LNCaP clone FGC (cell line): ENCODE data around the gene IRGC.

ENCODE experiments used
- DNase-seq: peaks from one replicate; pipeline ENCODE4 v3.0.0-alpha.2; 2011; ENCODE audit warnings: low read depth
- H3K4me3 ChIP-seq: 2 replicates; pipeline ENCODE4 v1.5.1; 2011; ENCODE audit warnings: mild to moderate bottlenecking, low read depth, low read length, control low read depth
- TF ChIP-seq, protein P1 (sequence below): IDR thresholded peaks from 2 replicates; pipeline ENCODE4 v1.5.1; 2012; ENCODE audit warnings: mild to moderate bottlenecking; ENCODE audit not compliant: control insufficient read depth, insufficient read depth; ENCODE audit errors: extremely low read depth

IRGC gene

GRCh38 chr19:43767818-43768217 is 51.9 kb downstream of the IRGC start:
- no peak for DNase-seq
- TF ChIP-seq, protein P1, sequence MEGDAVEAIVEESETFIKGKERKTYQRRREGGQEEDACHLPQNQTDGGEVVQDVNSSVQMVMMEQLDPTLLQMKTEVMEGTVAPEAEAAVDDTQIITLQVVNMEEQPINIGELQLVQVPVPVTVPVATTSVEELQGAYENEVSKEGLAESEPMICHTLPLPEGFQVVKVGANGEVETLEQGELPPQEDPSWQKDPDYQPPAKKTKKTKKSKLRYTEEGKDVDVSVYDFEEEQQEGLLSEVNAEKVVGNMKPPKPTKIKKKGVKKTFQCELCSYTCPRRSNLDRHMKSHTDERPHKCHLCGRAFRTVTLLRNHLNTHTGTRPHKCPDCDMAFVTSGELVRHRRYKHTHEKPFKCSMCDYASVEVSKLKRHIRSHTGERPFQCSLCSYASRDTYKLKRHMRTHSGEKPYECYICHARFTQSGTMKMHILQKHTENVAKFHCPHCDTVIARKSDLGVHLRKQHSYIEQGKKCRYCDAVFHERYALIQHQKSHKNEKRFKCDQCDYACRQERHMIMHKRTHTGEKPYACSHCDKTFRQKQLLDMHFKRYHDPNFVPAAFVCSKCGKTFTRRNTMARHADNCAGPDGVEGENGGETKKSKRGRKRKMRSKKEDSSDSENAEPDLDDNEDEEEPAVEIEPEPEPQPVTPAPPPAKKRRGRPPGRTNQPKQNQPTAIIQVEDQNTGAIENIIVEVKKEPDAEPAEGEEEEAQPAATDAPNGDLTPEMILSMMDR = no peak
- H3K4me3 ChIP-seq = no peak overlapping the region

DNA sequence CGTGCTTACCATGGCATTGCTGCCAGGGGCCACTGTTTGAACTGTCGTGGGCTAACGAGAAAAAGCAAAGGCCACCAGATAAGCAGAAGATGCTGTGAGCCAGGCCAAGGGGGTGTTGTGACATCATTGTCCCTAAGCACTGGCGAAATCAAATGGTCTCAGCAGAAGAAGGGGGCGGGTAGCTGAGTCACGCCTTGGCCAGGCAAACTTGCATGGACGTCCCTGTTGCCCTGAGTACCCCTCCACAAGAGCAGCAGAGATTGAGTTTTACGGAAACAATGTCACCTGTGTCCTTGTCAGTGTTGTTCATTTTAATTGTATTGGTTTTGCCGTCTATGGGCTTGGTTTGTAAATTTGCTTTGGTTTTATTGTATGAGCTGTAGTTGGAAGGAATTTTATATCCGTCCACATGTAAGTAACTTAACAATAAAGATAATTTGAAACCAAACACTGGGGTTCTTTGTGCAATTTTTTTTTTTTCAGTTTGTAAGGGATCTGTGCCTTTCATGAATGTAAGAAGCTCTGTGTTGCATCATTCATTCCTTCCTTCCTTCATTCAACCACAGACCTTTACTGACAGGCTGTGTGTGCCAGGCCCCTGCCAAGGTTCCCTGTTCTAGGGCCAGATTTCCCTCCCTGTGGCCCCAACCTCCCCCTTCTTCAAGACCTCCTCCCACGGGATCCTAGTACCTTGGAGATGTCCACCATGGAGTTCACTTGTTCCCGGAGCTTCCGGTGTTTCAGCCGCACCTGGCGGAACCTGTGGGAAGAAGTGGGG is 52.6 kb downstream of the IRGC start:
- TF ChIP-seq, protein P1 = no peak
- DNase-seq = no peak
- H3K4me3 ChIP-seq = no peak overlapping the region

DNA sequence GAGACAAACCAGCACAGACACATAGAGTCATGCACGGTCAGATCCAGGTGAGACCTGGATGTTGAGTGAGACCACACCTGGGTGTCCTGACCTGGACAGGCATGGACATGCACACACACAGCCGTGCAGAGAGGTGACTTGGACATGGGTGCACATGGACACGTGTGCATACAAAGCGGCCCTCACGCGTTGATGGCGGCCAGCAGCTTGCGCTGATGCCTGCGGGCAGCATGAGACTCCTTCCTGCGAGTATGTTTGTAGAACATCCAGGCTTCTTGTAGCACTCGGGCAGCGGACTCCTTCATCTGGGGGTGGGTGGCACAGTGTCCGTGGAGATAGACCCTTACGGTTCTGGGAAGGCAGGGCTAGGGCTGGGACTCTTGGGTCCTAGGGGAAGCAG is 53.4 kb downstream of the IRGC start:
- no peak overlapping the region for H3K4me3 ChIP-seq
- no peak for DNase-seq
- TF ChIP-seq, protein P1 = no peak
